H9 (cell line): ENCODE measurements around the gene ACO1. TPM values are rescaled to one million over a fixed set of nuclear protein-coding genes. Genes with fewer than 3 reads are reported as not detected.
A peak's percentile ranks its signal among the peaks of the same experiment; 100 is the strongest.

Source experiments
- DNase-seq: peaks from one replicate; pipeline ENCODE4 v3.0.0-alpha.2; 2017
- H2AFZ ChIP-seq: one replicate; pipeline ENCODE4 v1.6.1; 2013; ENCODE audit warnings: mild to moderate bottlenecking, low read length, control low read depth, moderate library complexity
- H2AK5ac ChIP-seq: 2 replicates; pipeline ENCODE4 v1.6.1; 2013; ENCODE audit warnings: low read length, control low read depth, mixed read lengths; ENCODE audit not compliant: insufficient read length
- H2BK120ac ChIP-seq: one replicate; pipeline ENCODE4 v1.6.1; 2013; ENCODE audit warnings: low read depth, mild to moderate bottlenecking, low read length, control low read depth, inconsistent platforms; ENCODE audit not compliant: poor library complexity, severe bottlenecking
- H2BK12ac ChIP-seq: 2 replicates; pipeline ENCODE4 v1.6.1; 2013; ENCODE audit warnings: low read length, control low read depth, mixed read lengths, low read depth; ENCODE audit not compliant: insufficient read length
- H2BK15ac ChIP-seq: 2 replicates; pipeline ENCODE4 v1.6.1; 2013; ENCODE audit warnings: low read depth, low read length, control low read depth
- H2BK20ac ChIP-seq: one replicate; pipeline ENCODE4 v1.6.1; 2013; ENCODE audit warnings: low read depth, mild to moderate bottlenecking, low read length, control low read depth, inconsistent platforms; ENCODE audit not compliant: poor library complexity, severe bottlenecking
- H2BK5ac ChIP-seq: 2 replicates; pipeline ENCODE4 v1.6.1; 2013; ENCODE audit warnings: low read length, control low read depth, mixed read lengths; ENCODE audit not compliant: insufficient read length
- H3K14ac ChIP-seq: 2 replicates; pipeline ENCODE4 v1.6.1; 2013; ENCODE audit warnings: low read length, control low read depth; ENCODE audit not compliant: insufficient read depth
- H3K18ac ChIP-seq: 2 replicates; pipeline ENCODE4 v1.6.1; 2013; ENCODE audit warnings: low read depth, mild to moderate bottlenecking, mixed read lengths, low read length, control low read depth; ENCODE audit not compliant: insufficient read length
- H3K23ac ChIP-seq: 2 replicates; pipeline ENCODE4 v1.6.1; 2013; ENCODE audit warnings: low read length, control low read depth, mixed read lengths, low read depth; ENCODE audit not compliant: insufficient read length
- H3K23me2 ChIP-seq: 2 replicates; pipeline ENCODE4 v1.6.1; 2013; ENCODE audit warnings: low read depth, mild to moderate bottlenecking, mixed read lengths, low read length, control low read depth; ENCODE audit not compliant: insufficient read length, poor library complexity, severe bottlenecking
- H3K27ac ChIP-seq: 2 replicates; pipeline ENCODE4 v1.5.1; 2013; ENCODE audit warnings: low read length, control low read depth, mixed read lengths, low read depth; ENCODE audit not compliant: insufficient read length
- H3K27me3 ChIP-seq: 2 replicates; pipeline ENCODE4 v1.6.1; 2013; ENCODE audit warnings: low read length, control low read depth, inconsistent platforms; ENCODE audit not compliant: insufficient read depth
- H3K4ac ChIP-seq: 2 replicates; pipeline ENCODE4 v1.6.1; 2013; ENCODE audit warnings: low read depth, mild to moderate bottlenecking, control low read depth, inconsistent platforms, low read length, moderate library complexity
- H3K4me1 ChIP-seq: 2 replicates; pipeline ENCODE4 v1.6.1; 2013; ENCODE audit warnings: low read length, control low read depth, inconsistent platforms; ENCODE audit not compliant: insufficient read depth
- H3K4me2 ChIP-seq: 2 replicates; pipeline ENCODE4 v1.6.1; 2013; ENCODE audit warnings: low read length, control low read depth, mixed read lengths; ENCODE audit not compliant: insufficient read length, insufficient read depth
- H3K56ac ChIP-seq: 2 replicates; pipeline ENCODE4 v1.6.1; 2013; ENCODE audit warnings: low read depth, mild to moderate bottlenecking, mixed read lengths, low read length, control low read depth; ENCODE audit not compliant: insufficient read length
- H3K79me1 ChIP-seq: 2 replicates; pipeline ENCODE4 v1.6.1; 2013; ENCODE audit warnings: low read depth, mild to moderate bottlenecking, moderate library complexity, low read length, control low read depth, inconsistent platforms; ENCODE audit not compliant: insufficient read depth, poor library complexity, severe bottlenecking
- H3K79me2 ChIP-seq: 2 replicates; pipeline ENCODE4 v1.6.1; 2013; ENCODE audit warnings: low read length, control low read depth, inconsistent platforms; ENCODE audit not compliant: insufficient read depth
- H3K9ac ChIP-seq: 2 replicates; pipeline ENCODE4 v1.6.1; 2013; ENCODE audit warnings: low read length, control low read depth, mixed read lengths; ENCODE audit not compliant: insufficient read length; ENCODE audit errors: extremely low read depth
- H3K9me3 ChIP-seq: one replicate; pipeline ENCODE4 v1.6.1; 2013; ENCODE audit warnings: low read depth, low read length, inconsistent platforms; ENCODE audit not compliant: control insufficient read depth
- H3T11ph ChIP-seq: one replicate; pipeline ENCODE4 v1.6.1; 2013; ENCODE audit warnings: mild to moderate bottlenecking, low read length, control low read depth, inconsistent platforms
- H4K20me1 ChIP-seq: one replicate; pipeline ENCODE4 v1.6.1; 2013; ENCODE audit not compliant: control insufficient read depth, insufficient read length, insufficient read depth
- H4K5ac ChIP-seq: 2 replicates; pipeline ENCODE4 v1.6.1; 2013; ENCODE audit warnings: low read depth, mild to moderate bottlenecking, mixed read lengths, low read length, control low read depth; ENCODE audit not compliant: insufficient read length
- H4K8ac ChIP-seq: replicated peaks from 2 replicates; pipeline ENCODE4 v1.6.1; 2013; ENCODE audit warnings: low read length, control low read depth, mixed read lengths, low read depth; ENCODE audit not compliant: insufficient read length
- H4K91ac ChIP-seq: 2 replicates; pipeline ENCODE4 v1.6.1; 2013; ENCODE audit warnings: low read depth, mild to moderate bottlenecking, moderate library complexity, mixed read lengths, low read length, control low read depth; ENCODE audit not compliant: insufficient read length
- H3K27ac Mint-ChIP-seq, 3 experiments: 2 replicates in 2 of 3; 3 replicates in 1 of 3; pipeline ENCODE4 v1.8.0; 2020 to 2021; ENCODE audit warnings: mixed read lengths in 3 of 3, mild to moderate bottlenecking in 1 of 3, moderate library complexity in 1 of 3
- H3K27me3 Mint-ChIP-seq: 2 replicates; pipeline ENCODE4 v1.8.0; 2021; ENCODE audit warnings: low read depth, mild to moderate bottlenecking, moderate library complexity, mixed read lengths
- H3K36me3 Mint-ChIP-seq, 3 experiments: 2 replicates in 2 of 3; 3 replicates in 1 of 3; pipeline ENCODE4 v1.8.0; 2020 to 2021; ENCODE audit warnings: low read depth in 3 of 3, mixed read lengths in 3 of 3; ENCODE audit not compliant: insufficient read depth in 1 of 3
- H3K4me1 Mint-ChIP-seq, 2 experiments: 2 replicates each; pipeline ENCODE4 v1.8.0; 2020; ENCODE audit warnings: mixed read lengths in 2 of 2
- H3K4me3 Mint-ChIP-seq, 2 experiments: 2 replicates in 1 of 2; 3 replicates in 1 of 2; pipeline ENCODE4 v1.8.0; 2020 to 2021; ENCODE audit warnings: mild to moderate bottlenecking in 2 of 2, mixed read lengths in 2 of 2, moderate library complexity in 1 of 2
- H3K9me3 Mint-ChIP-seq, 2 experiments: 2 replicates in 1 of 2; 3 replicates in 1 of 2; pipeline ENCODE4 v1.8.0; 2020; ENCODE audit warnings: mild to moderate bottlenecking in 2 of 2, mixed read lengths in 2 of 2, moderate library complexity in 1 of 2
- WGBS: extraction: QIAGEN DNeasy Blood & Tissue Kit; methylation state at CpG from one replicate; pipeline ENCODE4 v1.1.7; 2013; ENCODE audit warnings: missing lambda C conversion rate, low lambda C conversion rate, mixed read lengths; ENCODE audit not compliant: insufficient read length; ENCODE audit errors: extremely low coverage; 5-methylcytosine and 5-hydroxymethylcytosine counted together
- total RNA-seq: library from RNA; stranded (reverse); gene quantifications from 2 replicates; pipeline ENCODE4 v1.2.1, GENCODE V29; 2021
- TF ChIP-seq, protein P1 (sequence below): fragments of 200-600 bp; sonication (generic); conservative IDR thresholded peaks from 3 replicates; pipeline ENCODE4 v1.8.0; 2021; ENCODE audit warnings: antibody characterized with exemption, mild to moderate bottlenecking

ACO1 gene
- total RNA-seq, 1 experiment from 2014 or later = 44.5 TPM

DNA sequence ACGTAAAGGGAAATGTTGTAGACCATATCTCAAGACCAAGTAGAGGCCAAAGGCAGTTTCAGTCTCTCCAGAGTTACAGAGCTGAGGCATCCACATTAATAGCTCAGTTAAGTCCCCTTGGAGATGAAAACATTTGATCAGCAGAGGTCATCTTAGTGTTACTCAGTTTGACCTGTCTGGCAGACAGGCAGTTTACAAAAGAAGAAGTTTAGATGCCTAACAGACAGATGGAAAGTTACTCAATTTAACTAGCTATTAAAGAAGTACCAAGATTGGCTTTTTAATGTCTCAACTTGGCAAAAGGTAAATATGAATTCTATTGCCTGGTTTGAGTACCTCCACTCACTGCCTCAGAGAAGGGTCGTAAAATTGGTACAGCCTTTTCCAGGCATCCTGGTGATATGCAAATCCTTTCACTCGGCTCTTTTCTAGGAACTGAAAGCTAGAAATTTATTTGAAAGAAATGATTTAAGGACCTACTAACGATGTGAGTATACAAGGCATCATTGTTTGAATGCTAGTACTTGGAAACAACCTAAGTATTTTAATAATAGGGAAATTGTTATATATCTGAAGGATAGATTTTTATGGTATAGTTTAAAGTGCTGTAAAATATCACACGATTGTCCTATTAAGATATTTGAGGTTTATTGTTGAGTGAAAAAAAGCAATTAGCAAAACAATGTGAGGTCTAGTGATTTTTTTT is 14.8 kb downstream of the ACO1 start:
- peaks cover 2% of the 10 kb centered on the region for H3K79me1 ChIP-seq
- H3K18ac ChIP-seq = no peak overlapping the region
- 100% methylated on average over 1 of the region's 5 CpGs for WGBS
- H3K14ac ChIP-seq = no peak overlapping the region
- no peak overlapping the region for H4K5ac ChIP-seq
- H3K4me2 ChIP-seq = no peak overlapping the region
- no peaks in the 10 kb centered on the region for H3K23me2 ChIP-seq
- no peak overlapping the region for H2BK12ac ChIP-seq
- H3T11ph ChIP-seq = no peak overlapping the region
- no peaks in the 10 kb centered on the region for H3K9me3 ChIP-seq
- H2AK5ac ChIP-seq = no peak overlapping the region
- H4K8ac ChIP-seq = no peak overlapping the region
- no peak overlapping the region for H2BK5ac ChIP-seq
- Mint-ChIP-seq H3K4me1 (peaks cover 21 to 32% of the 10 kb centered on the region in 2 experiments), H3K27ac (peak overlapping the region in 1 of 3 experiments; percentile 59; a peak in 1 of 7 replicates), H3K4me3 (no peak overlapping the region), H3K27me3 (no peaks in the 10 kb centered on the region), H3K36me3 (peaks cover 0 to 3% (median 2%) of the 10 kb centered on the region in 3 experiments; a peak in 2 of 7 replicates), H3K9me3 (no peaks in the 10 kb centered on the region)
- H4K91ac ChIP-seq = no peak overlapping the region
- no peak for DNase-seq
- no peak overlapping the region for H3K23ac ChIP-seq
- no peak overlapping the region for H2BK15ac ChIP-seq
- H2BK20ac ChIP-seq = no peak overlapping the region
- H3K4ac ChIP-seq = no peak overlapping the region
- H2BK120ac ChIP-seq = no peak overlapping the region
- H3K4me1 ChIP-seq = peaks cover 4% of the 10 kb centered on the region
- H3K9ac ChIP-seq = no peak overlapping the region
- no peak overlapping the region for H2AFZ ChIP-seq
- TF ChIP-seq, protein P1, sequence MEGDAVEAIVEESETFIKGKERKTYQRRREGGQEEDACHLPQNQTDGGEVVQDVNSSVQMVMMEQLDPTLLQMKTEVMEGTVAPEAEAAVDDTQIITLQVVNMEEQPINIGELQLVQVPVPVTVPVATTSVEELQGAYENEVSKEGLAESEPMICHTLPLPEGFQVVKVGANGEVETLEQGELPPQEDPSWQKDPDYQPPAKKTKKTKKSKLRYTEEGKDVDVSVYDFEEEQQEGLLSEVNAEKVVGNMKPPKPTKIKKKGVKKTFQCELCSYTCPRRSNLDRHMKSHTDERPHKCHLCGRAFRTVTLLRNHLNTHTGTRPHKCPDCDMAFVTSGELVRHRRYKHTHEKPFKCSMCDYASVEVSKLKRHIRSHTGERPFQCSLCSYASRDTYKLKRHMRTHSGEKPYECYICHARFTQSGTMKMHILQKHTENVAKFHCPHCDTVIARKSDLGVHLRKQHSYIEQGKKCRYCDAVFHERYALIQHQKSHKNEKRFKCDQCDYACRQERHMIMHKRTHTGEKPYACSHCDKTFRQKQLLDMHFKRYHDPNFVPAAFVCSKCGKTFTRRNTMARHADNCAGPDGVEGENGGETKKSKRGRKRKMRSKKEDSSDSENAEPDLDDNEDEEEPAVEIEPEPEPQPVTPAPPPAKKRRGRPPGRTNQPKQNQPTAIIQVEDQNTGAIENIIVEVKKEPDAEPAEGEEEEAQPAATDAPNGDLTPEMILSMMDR = no peak
- H3K27me3 ChIP-seq = peaks cover 1% of the 10 kb centered on the region; the same call in 1 of the 2 replicates
- H3K79me2 ChIP-seq = peaks cover 2% of the 10 kb centered on the region; the same call in 1 of the 2 replicates
- no peak overlapping the region for H3K27ac ChIP-seq
- H4K20me1 ChIP-seq = no peaks in the 10 kb centered on the region
- no peak overlapping the region for H3K56ac ChIP-seq
